H1 (cell line): Measurements from ENCODE around the gene C1orf210. TPM values are rescaled to one million over a fixed set of nuclear protein-coding genes. Genes with fewer than 3 reads are reported as not detected.

ENCODE experiments used
- ASH2L ChIP-seq: fragments of 200-600, 300-600 bp; sonication (generic); IDR thresholded peaks from one replicate; pipeline ENCODE4 v1.7.1; 2017; ENCODE audit warnings: low read length
- NRF1 ChIP-seq: IDR thresholded peaks from 2 replicates; pipeline ENCODE4 v1.6.1; 2011; ENCODE audit warnings: mild to moderate bottlenecking, low read depth, low read length, improper control_type of control experiment
- RFX5 ChIP-seq: IDR thresholded peaks from 2 replicates; pipeline ENCODE4 v1.6.1; 2011; ENCODE audit warnings: low read depth, low read length, improper control_type of control experiment, borderline replicate concordance
- polyA plus RNA-seq, 7 experiments: library from polyadenylated mRNA; depleted of rRNA in 3 of 7; stranded (reverse) in 5 of 7; unstranded in 2 of 7; fragments of >200 nt in 5 of 7; fragments of 200-250 nt in 2 of 7; gene quantifications; 1 replicate in 5 of 7; 2 replicates in 1 of 7; 4 replicates in 1 of 7; pipeline versions ENCODE4 v1.2.1 to v1.2.3, GENCODE V29; 2011 to 2013; ENCODE audit warnings: missing spikeins in 2 of 7, mixed read lengths in 2 of 7
- total RNA-seq: library from RNA; stranded (reverse); fragmentation: NEBNext Ultra II Directional; extraction: Animal tissue kit (Norgen Biotek cat#: 25700); gene quantifications from 2 replicates; pipeline ENCODE4 v1.2.1, GENCODE V29; 2021

C1orf210 gene
- total and polyA plus RNA-seq, 2 of the 8 experiments (the other 6 are each of a cell fraction or from before 2014, with no cell fraction given) = 12.0 to 27.9 TPM

DNA sequence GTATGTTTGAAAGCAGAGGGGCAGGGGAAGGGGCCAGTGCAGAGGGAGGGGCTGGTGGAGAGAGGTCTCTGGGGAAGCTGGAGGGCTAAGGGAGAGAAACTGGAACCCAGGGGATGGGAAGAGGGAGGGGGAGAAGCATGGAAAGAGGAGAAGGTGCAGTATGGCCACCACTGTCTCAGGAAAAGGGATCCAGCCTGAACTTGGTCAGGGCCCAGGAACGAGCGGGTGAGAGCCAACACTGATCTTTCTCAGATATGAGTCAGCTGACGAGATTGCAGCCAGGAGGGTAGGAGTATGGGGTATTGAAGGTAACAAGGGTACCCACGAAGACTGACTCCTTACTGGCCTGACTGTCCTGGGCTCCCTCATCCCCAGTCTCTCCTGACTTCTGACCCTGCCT lies 33.5 kb upstream of the C1orf210 start (continued):
- TF ChIP-seq NRF1 (no peak), RFX5 (no peak), ASH2L (no peak)
